HG03565 (cell line): ENCODE measurements around the gene COQ2.
"Not testable (repeated sequence)": the region's sequence is repeated elsewhere in the genome, so short reads cannot be mapped to it uniquely, and the experiment has no call there.

ENCODE experiments used
- ATAC-seq: cut with Tn5 transposase; IDR thresholded peaks from one replicate; pipeline ENCODE4 v1.9.1; 2021; ENCODE audit warnings: mild to moderate bottlenecking, moderate library complexity; ENCODE audit not compliant: unreplicated experiment

COQ2 gene

GRCh38 chr4:83250687-83251446, 33.7 kb downstream of the COQ2 start:
- ATAC-seq = no peak

- ATAC-seq = no peak
Measured at GRCh38 chr4:83248486-83248885, 36.1 kb downstream of the COQ2 start.

GRCh38 chr4:83247415-83248357, 36.9 kb downstream of the COQ2 start:
- ATAC-seq = no peak

- ATAC-seq = no peak
Measured at GRCh38 chr4:83241132-83241531, 43.5 kb downstream of the COQ2 start.

- ATAC-seq = peak; percentile 80
Measured at GRCh38 chr4:83240379-83240875, 44.2 kb downstream of the COQ2 start.

- no peak for ATAC-seq
Measured at GRCh38 chr4:83238393-83239248, 46.0 kb downstream of the COQ2 start.

- no peak for ATAC-seq
Measured at GRCh38 chr4:83237591-83237990, 47.0 kb downstream of the COQ2 start.

- ATAC-seq = peak; percentile 24
Measured at GRCh38 chr4:83235645-83236133, 48.9 kb downstream of the COQ2 start.

GRCh38 chr4:83234902-83235644, 49.5 kb downstream of the COQ2 start:
- no peak for ATAC-seq

GRCh38 chr4:83234387-83234786, 50.2 kb downstream of the COQ2 start:
- ATAC-seq = not testable (repeated sequence)

- no peak for ATAC-seq
Measured at GRCh38 chr4:83232082-83232481, 52.5 kb downstream of the COQ2 start.

GRCh38 chr4:83231620-83232076, 53.0 kb downstream of the COQ2 start:
- peak; percentile 70 for ATAC-seq

- no peak for ATAC-seq
Measured at GRCh38 chr4:83230928-83231327, 53.7 kb downstream of the COQ2 start.

GRCh38 chr4:83229791-83230190, 54.8 kb downstream of the COQ2 start:
- no peak for ATAC-seq

GRCh38 chr4:83228231-83228630, 56.4 kb downstream of the COQ2 start:
- ATAC-seq = no peak

GRCh38 chr4:83224502-83225197, 59.9 kb downstream of the COQ2 start:
- ATAC-seq = no peak

- ATAC-seq = no peak
Measured at GRCh38 chr4:83223781-83224180, 60.8 kb downstream of the COQ2 start.

- peak; percentile 33 for ATAC-seq
Measured at GRCh38 chr4:83221897-83222441, 62.6 kb downstream of the COQ2 start.
